ENCODE data around the gene TFPI. TPM values are rescaled to one million over a fixed set of nuclear protein-coding genes. Genes with fewer than 3 reads are reported as not detected.

TFPI gene
- polyA plus RNA-seq (2011; rRNA removed) (104 and 107 TPM in 2 replicates), polyA plus RNA-seq (2017; fragmentation: RNase III; extraction: RNeasy Plus Mini Kit Qiagen cat#74134 plus additional on column Dnase treatment) (12.3 to 18.7 TPM (median 14.3 TPM) in 3 replicates), polyA minus RNA-seq (2011; rRNA and poly(A)+ RNA removed) (49.1 and 67.2 TPM in 2 replicates)
- polyA plus RNA-seq (2012; cell fraction: cytosol; rRNA removed), result 5.3 and 5.4 TPM in 2 replicates
- 4.4 and 8.1 TPM in 2 replicates for polyA plus RNA-seq (2012; cell fraction: nucleus; rRNA removed)

GRCh38 chr2:187554011-187554703 lies at the start of gene TFPI:
Gene TFPI (minus strand): TSS chr2:187554435. CDS start chr2:187503768, 50,667 bp downstream.
- ChIA-PET POLR2A (interaction anchor here (0.6 to 0.7 kb wide), 2 partner anchors 14 to 17 kb away, joined by 4 to 6 read pairs; no protein-coding TSS in a partner anchor), CTCF (interaction anchor here (2.2 to 2.3 kb wide), 2 partner anchors 27 to 55 kb away, joined by 13 to 15 read pairs; no protein-coding TSS in a partner anchor)
- FAIRE-seq (no peak), ATAC-seq (peak; percentile 79 to 80), DNase-seq (ENCODE audit: low read depth in 1 of 2, low spot score in 1 of 2) (peak in 1 of 2 experiments; percentile 70)
- under 1% methylated on average over 9 of the region's 9 CpGs for WGBS (ENCODE audit: missing lambda C conversion rate)
- peaks cover 46% of the 10 kb centered on the region for H3K4me1 ChIP-seq
- peak within 1 kb of the TSS; percentile 89 to 92 for H3K27ac ChIP-seq
- peak within 1 kb of the TSS; percentile 66 for H3K4me3 ChIP-seq
- TF ChIP-seq FOSL2 (IDR thresholded peaks at IDR 0.05) (no peak), FOSL2 (CRISPR knock-in tag; IDR thresholded peaks at IDR 0.05) (0 out of 2 replicates have a peak, but pooled peaks have one; percentile 5), HOXB5 (CRISPR knock-in tag; IDR thresholded peaks at IDR 0.05) (0 out of 2 replicates have a peak, but pooled peaks have one; percentile 29), NR3C1 (IDR thresholded peaks at IDR 0.05) (no peak)
- H3K4me2 ChIP-seq, result peak within 1 kb of the TSS; percentile 93
- no peaks in the 10 kb centered on the region for H3K9me3 ChIP-seq

- no peak overlapping the region for H3K27ac ChIP-seq
- 39% methylated on average over 1 of the region's 1 CpG for WGBS (ENCODE audit: missing lambda C conversion rate)
- H3K4me2 ChIP-seq, result no peak overlapping the region
- DNase-seq (ENCODE audit: low read depth in 1 of 2, low spot score in 1 of 2) (no peak), FAIRE-seq (peak; percentile 23), ATAC-seq (no peak)
- no peaks in the 10 kb centered on the region for H3K9me3 ChIP-seq
- H3K4me3 ChIP-seq, result no peak overlapping the region
- TF ChIP-seq RAD21 (conservative IDR thresholded peaks at IDR 0.05 in 1 of 2, IDR thresholded peaks at IDR 0.05 in 1 of 2) (peak; percentile 49 to 69), CTCF (IDR thresholded peaks at IDR 0.05) (peak; percentile 40; the same call in 1 of the 3 replicates), MAX (IDR thresholded peaks at IDR 0.05) (no peak), SMC3 (IDR thresholded peaks at IDR 0.05) (peak; percentile 38)
- POLR2A ChIA-PET, result no interaction called here
- CTCF ChIA-PET, result interaction anchor here (0.9 to 2.8 kb wide), 5 partner anchors 13 to 773 kb away, joined by 3 to 10 read pairs (median 4); no protein-coding TSS in a partner anchor
- no peaks in the 10 kb centered on the region for H3K4me1 ChIP-seq
Observed at GRCh38 chr2:187594801-187595200, 40.6 kb upstream of the TFPI start.

- Histone ChIP-seq H3K4me3 (no peak overlapping the region), H3K4me2 (no peak overlapping the region), H3K4me1 (no peaks in the 10 kb centered on the region), H3K27ac (no peak overlapping the region), H3K9me3 (no peaks in the 10 kb centered on the region)
- no peak for TF ChIP-seq NR3C1 (IDR thresholded peaks at IDR 0.05)
- TF ChIP-seq NPAS2 (CRISPR knock-in tag; IDR thresholded peaks at IDR 0.05; ENCODE audit: borderline replicate concordance), result no peak
- no peak for TF ChIP-seq BHLHE40 (IDR thresholded peaks at IDR 0.05; ENCODE audit: low read depth, low read length)
- TF ChIP-seq ELK1 (IDR thresholded peaks at IDR 0.05; ENCODE audit: low read depth, low read length), result no peak
- TF ChIP-seq MAFK (IDR thresholded peaks at IDR 0.05; ENCODE audit: partially characterized antibody), result no peak
- TF ChIP-seq GATA3 (IDR thresholded peaks at IDR 0.05; ENCODE audit: borderline replicate concordance), result no peak
- TF ChIP-seq MAZ (IDR thresholded peaks at IDR 0.05; ENCODE audit: borderline replicate concordance, low read depth, low read length), result no peak
- TF ChIP-seq CEBPB (IDR thresholded peaks at IDR 0.05), result no peak
- no peak for TF ChIP-seq POLR2AphosphoS2 (conservative IDR thresholded peaks at IDR 0.05; ENCODE audit: low read length)
- no peak for TF ChIP-seq ATOH8 (CRISPR knock-in tag; IDR thresholded peaks at IDR 0.05; ENCODE audit: low read depth)
- no peak for TF ChIP-seq ZNF302 (CRISPR knock-in tag; IDR thresholded peaks at IDR 0.05)
- TF ChIP-seq TP53 (CRISPR knock-in tag; IDR thresholded peaks at IDR 0.05), result no peak
- no peak for TF ChIP-seq JUNB (IDR thresholded peaks at IDR 0.05)
- TF ChIP-seq ESRRA (IDR thresholded peaks at IDR 0.05; ENCODE audit: borderline replicate concordance, low read length), result no peak
- no peak for TF ChIP-seq RARB (CRISPR knock-in tag; IDR thresholded peaks at IDR 0.05)
- TF ChIP-seq HMGXB4 (CRISPR knock-in tag; IDR thresholded peaks at IDR 0.05; ENCODE audit: borderline replicate concordance), result no peak
- ChIA-PET POLR2A (no interaction called here), CTCF (interaction anchor here (0.9 to 2.8 kb wide), 3 partner anchors 12 to 254 kb away, joined by 3 to 10 read pairs (median 4); no protein-coding TSS in a partner anchor)
- ATAC-seq (no peak; a peak in 1 of 6 replicates), DNase-seq (ENCODE audit: low read depth in 1 of 2, low spot score in 1 of 2) (no peak), FAIRE-seq (no peak)
- 0% methylated on average over 1 of the region's 1 CpG for WGBS (ENCODE audit: missing lambda C conversion rate)
Observed at GRCh38 chr2:187593697-187594096, 39.5 kb upstream of the TFPI start.

All from A549 (cell line).